HepG2 (cell line): ENCODE results near the gene ESRP2. TPM values are rescaled to one million over a fixed set of nuclear protein-coding genes. Genes with fewer than 3 reads are reported as not detected.
A peak's percentile ranks its signal among the peaks of the same experiment; 100 is the strongest.

Source experiments
- EZH2 ChIP-seq: conservative IDR thresholded peaks from 2 replicates; pipeline ENCODE4 v1.6.1; 2012; ENCODE audit warnings: mild to moderate bottlenecking, low read depth, low read length, moderate library complexity
- FOXJ3 ChIP-seq: sonication (generic); formaldehyde crosslinking; IDR thresholded peaks from 2 replicates; pipeline ENCODE4 v1.4.0; 2020; ENCODE audit warnings: missing genetic modification reagents, mild to moderate bottlenecking, borderline replicate concordance
- HNRNPH1 ChIP-seq: fragments of 200-400 bp; formaldehyde crosslinking; optimal IDR thresholded peaks from 2 replicates; pipeline ENCODE3; 2017; ENCODE audit warnings: mild to moderate bottlenecking, low read depth, low read length
- HNRNPK ChIP-seq: fragments of 200-400 bp; formaldehyde crosslinking; IDR thresholded peaks from 2 replicates; pipeline ENCODE4 v1.6.1; 2018; ENCODE audit warnings: low read length, low read depth, moderate library complexity, mild to moderate bottlenecking; ENCODE audit not compliant: poor library complexity, severe bottlenecking
- MTA1 ChIP-seq: sonication (generic); formaldehyde crosslinking; IDR thresholded peaks from 2 replicates; pipeline ENCODE4 v1.4.0; 2020; ENCODE audit warnings: missing genetic modification reagents, mild to moderate bottlenecking, borderline replicate concordance
- NR1H2 ChIP-seq: sonication (generic); formaldehyde crosslinking; IDR thresholded peaks from 2 replicates; pipeline ENCODE4 v1.8.1; 2022; ENCODE audit warnings: low read depth, missing genetic modification reagents, borderline replicate concordance
- NR2F1 ChIP-seq, 2 experiments: fragments of 450-650 bp in 1 of 2; formaldehyde crosslinking in 1 of 2; IDR thresholded peaks; 2 replicates each; pipeline versions ENCODE4 v1.5.0 to v1.6.1; 2016 to 2020; ENCODE audit warnings: mild to moderate bottlenecking in 1 of 2, missing compliant biosample characterization in 1 of 2, missing genetic modification reagents in 1 of 2, moderate library complexity in 1 of 2
- PHF21A ChIP-seq: sonication (generic); formaldehyde crosslinking; IDR thresholded peaks from 2 replicates; pipeline ENCODE4 v1.5.0; 2020; ENCODE audit warnings: mild to moderate bottlenecking, missing genetic modification reagents
- POLR2A ChIP-seq, 2 experiments: IDR thresholded peaks; 2 replicates each; pipeline ENCODE4 v1.6.1; 2011; ENCODE audit warnings: low read depth in 2 of 2, low read length in 2 of 2, mild to moderate bottlenecking in 1 of 2, moderate library complexity in 1 of 2; ENCODE audit not compliant: insufficient read depth in 1 of 2
- RELA ChIP-seq: sonication (generic); formaldehyde crosslinking; IDR thresholded peaks from 2 replicates; pipeline ENCODE4 v1.4.0; 2020; ENCODE audit warnings: missing genetic modification reagents
- SETDB1 ChIP-seq: sonication (generic); formaldehyde crosslinking; IDR thresholded peaks from 2 replicates; pipeline ENCODE4 v1.5.1; 2020; ENCODE audit warnings: missing genetic modification reagents, mild to moderate bottlenecking, borderline replicate concordance
- SIN3A ChIP-seq: IDR thresholded peaks from 2 replicates; pipeline ENCODE4 v1.6.1; 2011; ENCODE audit warnings: low read depth, mild to moderate bottlenecking, control low read depth, low read length, borderline replicate concordance
- SP140L ChIP-seq: sonication (generic); formaldehyde crosslinking; IDR thresholded peaks from 2 replicates; pipeline ENCODE4 v1.4.0; 2020; ENCODE audit warnings: missing genetic modification reagents, borderline replicate concordance
- ZBTB38 ChIP-seq: sonication (generic); formaldehyde crosslinking; IDR thresholded peaks from 2 replicates; pipeline ENCODE4 v1.5.1; 2020; ENCODE audit warnings: mild to moderate bottlenecking, missing genetic modification reagents
- ZKSCAN8 ChIP-seq: IDR thresholded peaks from 2 replicates; pipeline ENCODE4 v1.6.1; 2016; ENCODE audit warnings: borderline replicate concordance, missing genetic modification reagents, missing compliant biosample characterization
- ZSCAN25 ChIP-seq: sonication (generic); formaldehyde crosslinking; IDR thresholded peaks from 2 replicates; pipeline ENCODE4 v1.8.0; 2022; ENCODE audit warnings: mild to moderate bottlenecking, missing genetic modification reagents
- polyA plus RNA-seq, 8 experiments: library from polyadenylated mRNA; depleted of rRNA in 3 of 8; stranded (reverse) in 7 of 8; unstranded in 1 of 8; fragments of >200 nt; fragmentation: Illumina TruSeq in 4 of 8; extraction: Trizol in 4 of 8; gene quantifications; 2 replicates each; pipeline versions ENCODE4 v1.2.1 to v1.2.3, GENCODE V29; 2011 to 2016; ENCODE audit warnings: low read depth in 4 of 8, missing spikeins in 1 of 8, mixed read lengths in 1 of 8; ENCODE audit not compliant: insufficient read depth in 1 of 8
- total RNA-seq, 5 experiments: library from RNA; depleted of rRNA; stranded (reverse); fragments of >200 nt; fragmentation: Illumina TruSeq; extraction: Trizol; gene quantifications; 2 replicates each; pipeline ENCODE4 v1.2.3, GENCODE V29; 2016; ENCODE audit warnings: low read depth in 1 of 5
- TF ChIP-seq, protein P1 (sequence below): sonication (generic); formaldehyde crosslinking; IDR thresholded peaks from 2 replicates; pipeline ENCODE4 v1.5.0; 2020; ENCODE audit warnings: mild to moderate bottlenecking, missing genetic modification reagents
- TF ChIP-seq, protein P2 (sequence below): IDR thresholded peaks from 2 replicates; pipeline ENCODE4 v1.4.0; 2020; ENCODE audit warnings: mild to moderate bottlenecking, missing genetic modification reagents
- TF ChIP-seq, protein P3 (sequence below): sonication (generic); formaldehyde crosslinking; IDR thresholded peaks from 2 replicates; pipeline ENCODE4 v1.4.0; 2020; ENCODE audit warnings: missing genetic modification reagents
- TF ChIP-seq, protein P4 (sequence below): IDR thresholded peaks from 2 replicates; pipeline ENCODE4 v1.6.1; 2012; ENCODE audit warnings: inconsistent platforms

Gene ESRP2
- total and polyA plus RNA-seq, 2 of the 13 experiments (the other 11 are each of a cell fraction or from before 2014, with no cell fraction given): 21.1 to 32.4 TPM

DNA sequence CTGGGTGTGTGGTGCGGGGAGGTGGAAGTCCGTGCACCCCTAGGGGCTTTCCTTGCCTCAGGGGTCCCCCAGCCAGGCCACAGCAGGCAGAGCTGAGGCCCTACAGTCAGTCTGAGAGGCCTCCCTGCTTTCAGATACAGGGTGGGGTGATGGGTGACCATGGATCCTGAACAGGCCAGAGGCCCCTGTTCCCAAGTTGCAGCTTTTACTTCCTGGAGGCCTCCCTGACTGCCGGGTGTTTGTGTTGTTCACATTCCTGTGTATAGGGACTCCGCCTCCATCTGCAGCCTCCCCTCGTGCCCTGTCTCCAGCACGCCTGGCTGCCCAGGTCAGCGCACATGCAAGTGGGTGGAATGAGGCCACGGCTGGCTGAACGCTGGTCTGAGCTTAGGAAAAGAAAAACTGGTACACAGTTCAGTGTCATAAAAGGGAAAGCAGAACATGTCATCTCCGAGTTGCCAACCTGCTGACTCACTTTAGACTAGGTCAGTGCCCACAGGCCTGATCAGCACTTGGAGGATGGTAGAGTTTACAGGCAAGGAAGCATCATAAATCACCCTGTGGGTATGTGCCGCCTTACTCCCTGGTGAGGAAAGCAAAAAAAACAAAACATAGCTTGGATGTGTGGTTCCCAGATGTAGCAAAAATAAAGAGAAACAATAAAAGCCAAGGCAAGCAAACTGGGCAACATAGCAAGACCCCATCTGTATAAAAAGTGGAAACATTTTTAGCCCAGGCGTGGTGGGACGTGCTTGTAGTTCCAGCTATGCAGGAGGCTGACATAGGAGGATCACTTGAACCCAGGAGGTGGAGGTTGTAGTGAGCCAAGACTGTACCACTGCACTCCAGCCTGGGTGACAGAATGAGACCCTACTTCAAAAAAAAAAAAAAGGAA lies 22.2 kb upstream of the ESRP2 start (continued):
- TF ChIP-seq SETDB1 (CRISPR knock-in tag) (0 out of 2 replicates have a peak, but pooled peaks have one; percentile 26), NR2F1 (CRISPR knock-in tag; IDR thresholded peaks at IDR 0.05) (peak in 1 of 2 experiments; percentile 32; a peak in 1 of 4 replicates), HNRNPK (no peak), POLR2A (IDR thresholded peaks at IDR 0.05; ENCODE audit: insufficient read depth in 1 of 2, low read depth in 2 of 2, low read length in 2 of 2) (peak; percentile 19 to 24; a peak in 1 of 4 replicates), HNRNPH1 (no peak), ZSCAN25 (CRISPR knock-in tag) (peak; percentile 51; the same call in 1 of the 2 replicates), MTA1 (CRISPR knock-in tag) (peak; percentile 77; the same call in 1 of the 2 replicates), ZKSCAN8 (CRISPR knock-in tag) (peak; percentile 62; the same call in 1 of the 2 replicates), RELA (CRISPR knock-in tag) (0 out of 2 replicates have a peak, but pooled peaks have one; percentile 17), EZH2 (no peak), PHF21A (CRISPR knock-in tag) (peak; percentile 76; the same call in 1 of the 2 replicates), NR1H2 (CRISPR knock-in tag) (0 out of 2 replicates have a peak, but pooled peaks have one; percentile 47), ZBTB38 (CRISPR knock-in tag) (peak; percentile 97), SP140L (no peak), SIN3A (peak; percentile 80; the same call in 1 of the 2 replicates), FOXJ3 (CRISPR knock-in tag) (peak; percentile 62; the same call in 1 of the 2 replicates)
- TF ChIP-seq, protein P1, sequence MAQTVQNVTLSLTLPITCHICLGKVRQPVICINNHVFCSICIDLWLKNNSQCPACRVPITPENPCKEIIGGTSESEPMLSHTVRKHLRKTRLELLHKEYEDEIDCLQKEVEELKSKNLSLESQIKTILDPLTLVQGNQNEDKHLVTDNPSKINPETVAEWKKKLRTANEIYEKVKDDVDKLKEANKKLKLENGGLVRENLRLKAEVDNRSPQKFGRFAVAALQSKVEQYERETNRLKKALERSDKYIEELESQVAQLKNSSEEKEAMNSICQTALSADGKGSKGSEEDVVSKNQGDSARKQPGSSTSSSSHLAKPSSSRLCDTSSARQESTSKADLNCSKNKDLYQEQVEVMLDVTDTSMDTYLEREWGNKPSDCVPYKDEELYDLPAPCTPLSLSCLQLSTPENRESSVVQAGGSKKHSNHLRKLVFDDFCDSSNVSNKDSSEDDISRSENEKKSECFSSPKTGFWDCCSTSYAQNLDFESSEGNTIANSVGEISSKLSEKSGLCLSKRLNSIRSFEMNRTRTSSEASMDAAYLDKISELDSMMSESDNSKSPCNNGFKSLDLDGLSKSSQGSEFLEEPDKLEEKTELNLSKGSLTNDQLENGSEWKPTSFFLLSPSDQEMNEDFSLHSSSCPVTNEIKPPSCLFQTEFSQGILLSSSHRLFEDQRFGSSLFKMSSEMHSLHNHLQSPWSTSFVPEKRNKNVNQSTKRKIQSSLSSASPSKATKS: 0 out of 2 replicates have a peak, but pooled peaks have one; percentile 18
- TF ChIP-seq, protein P2, sequence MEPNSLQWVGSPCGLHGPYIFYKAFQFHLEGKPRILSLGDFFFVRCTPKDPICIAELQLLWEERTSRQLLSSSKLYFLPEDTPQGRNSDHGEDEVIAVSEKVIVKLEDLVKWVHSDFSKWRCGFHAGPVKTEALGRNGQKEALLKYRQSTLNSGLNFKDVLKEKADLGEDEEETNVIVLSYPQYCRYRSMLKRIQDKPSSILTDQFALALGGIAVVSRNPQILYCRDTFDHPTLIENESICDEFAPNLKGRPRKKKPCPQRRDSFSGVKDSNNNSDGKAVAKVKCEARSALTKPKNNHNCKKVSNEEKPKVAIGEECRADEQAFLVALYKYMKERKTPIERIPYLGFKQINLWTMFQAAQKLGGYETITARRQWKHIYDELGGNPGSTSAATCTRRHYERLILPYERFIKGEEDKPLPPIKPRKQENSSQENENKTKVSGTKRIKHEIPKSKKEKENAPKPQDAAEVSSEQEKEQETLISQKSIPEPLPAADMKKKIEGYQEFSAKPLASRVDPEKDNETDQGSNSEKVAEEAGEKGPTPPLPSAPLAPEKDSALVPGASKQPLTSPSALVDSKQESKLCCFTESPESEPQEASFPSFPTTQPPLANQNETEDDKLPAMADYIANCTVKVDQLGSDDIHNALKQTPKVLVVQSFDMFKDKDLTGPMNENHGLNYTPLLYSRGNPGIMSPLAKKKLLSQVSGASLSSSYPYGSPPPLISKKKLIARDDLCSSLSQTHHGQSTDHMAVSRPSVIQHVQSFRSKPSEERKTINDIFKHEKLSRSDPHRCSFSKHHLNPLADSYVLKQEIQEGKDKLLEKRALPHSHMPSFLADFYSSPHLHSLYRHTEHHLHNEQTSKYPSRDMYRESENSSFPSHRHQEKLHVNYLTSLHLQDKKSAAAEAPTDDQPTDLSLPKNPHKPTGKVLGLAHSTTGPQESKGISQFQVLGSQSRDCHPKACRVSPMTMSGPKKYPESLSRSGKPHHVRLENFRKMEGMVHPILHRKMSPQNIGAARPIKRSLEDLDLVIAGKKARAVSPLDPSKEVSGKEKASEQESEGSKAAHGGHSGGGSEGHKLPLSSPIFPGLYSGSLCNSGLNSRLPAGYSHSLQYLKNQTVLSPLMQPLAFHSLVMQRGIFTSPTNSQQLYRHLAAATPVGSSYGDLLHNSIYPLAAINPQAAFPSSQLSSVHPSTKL: peak; percentile 91
- TF ChIP-seq, protein P3, sequence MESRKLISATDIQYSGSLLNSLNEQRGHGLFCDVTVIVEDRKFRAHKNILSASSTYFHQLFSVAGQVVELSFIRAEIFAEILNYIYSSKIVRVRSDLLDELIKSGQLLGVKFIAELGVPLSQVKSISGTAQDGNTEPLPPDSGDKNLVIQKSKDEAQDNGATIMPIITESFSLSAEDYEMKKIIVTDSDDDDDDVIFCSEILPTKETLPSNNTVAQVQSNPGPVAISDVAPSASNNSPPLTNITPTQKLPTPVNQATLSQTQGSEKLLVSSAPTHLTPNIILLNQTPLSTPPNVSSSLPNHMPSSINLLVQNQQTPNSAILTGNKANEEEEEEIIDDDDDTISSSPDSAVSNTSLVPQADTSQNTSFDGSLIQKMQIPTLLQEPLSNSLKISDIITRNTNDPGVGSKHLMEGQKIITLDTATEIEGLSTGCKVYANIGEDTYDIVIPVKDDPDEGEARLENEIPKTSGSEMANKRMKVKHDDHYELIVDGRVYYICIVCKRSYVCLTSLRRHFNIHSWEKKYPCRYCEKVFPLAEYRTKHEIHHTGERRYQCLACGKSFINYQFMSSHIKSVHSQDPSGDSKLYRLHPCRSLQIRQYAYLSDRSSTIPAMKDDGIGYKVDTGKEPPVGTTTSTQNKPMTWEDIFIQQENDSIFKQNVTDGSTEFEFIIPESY (CRISPR knock-in tag): peak; percentile 80
- TF ChIP-seq, protein P4, sequence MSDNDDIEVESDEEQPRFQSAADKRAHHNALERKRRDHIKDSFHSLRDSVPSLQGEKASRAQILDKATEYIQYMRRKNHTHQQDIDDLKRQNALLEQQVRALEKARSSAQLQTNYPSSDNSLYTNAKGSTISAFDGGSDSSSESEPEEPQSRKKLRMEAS: peak; percentile 98
